Adrenal gland (tissue), 12 donors: ENCODE results near the gene DSG4. TPM values are rescaled to one million over a fixed set of nuclear protein-coding genes. Genes with fewer than 3 reads are reported as not detected.

ENCODE experiments used
- DNase-seq, 7 donors: peaks; one replicate each; pipeline ENCODE4 v3.0.0-alpha.2; 2019 to 2020
- H3K27ac ChIP-seq, 5 donors: fragments of 200-600 bp; sonication (generic) in 4 of 5; 1 replicate in 3 of 5; 2 replicates in 2 of 5; pipeline versions ENCODE4 v1.5.1 to v1.8.0; 2016 to 2020; ENCODE audit warnings: mild to moderate bottlenecking in 1 of 5
- H3K27me3 ChIP-seq: fragments of 200-600 bp; 2 replicates; pipeline ENCODE4 v1.8.0; 2021
- H3K36me3 ChIP-seq, 2 donors: fragments of 200-600 bp; replicated peaks in 1 of 2; 1 replicate in 1 of 2; 2 replicates in 1 of 2; pipeline versions ENCODE4 v1.5.1 to v1.8.0; 2018 to 2022
- H3K4me1 ChIP-seq, 2 donors: fragments of 200-600 bp; replicated peaks in 1 of 2; 1 replicate in 1 of 2; 2 replicates in 1 of 2; pipeline versions ENCODE4 v1.5.1 to v1.8.0; 2018 to 2021
- H3K4me3 ChIP-seq, 4 donors: fragments of 200-600 bp; sonication (generic) in 3 of 4; one replicate each; pipeline ENCODE4 v1.5.1; 2016 to 2018
- H3K9me3 ChIP-seq, 3 donors: fragments of 200-600 bp; sonication (generic) in 1 of 3; replicated peaks in 1 of 3; 1 replicate in 2 of 3; 2 replicates in 1 of 3; pipeline versions ENCODE4 v1.5.1 to v1.8.0; 2016 to 2021
- POLR2A ChIP-seq, 2 donors: fragments of 450-650 bp; IDR thresholded peaks; one replicate each; pipeline ENCODE4 v1.6.1; 2017; ENCODE audit warnings: antibody characterized with exemption in 2 of 2, mild to moderate bottlenecking in 2 of 2, moderate library complexity in 1 of 2
- WGBS, 4 donors: extraction: QIAGEN DNeasy Blood & Tissue Kit in 2 of 4; methylation state at CpG; one replicate each; pipeline versions ENCODE4 v1.1.5 to v1.1.7; 2013 to 2017; 5-methylcytosine and 5-hydroxymethylcytosine counted together
- intact Hi-C, 2 donors: fragments of 100-400 bp; cut with DNase I; formaldehyde crosslinking; loops; one replicate each; pipeline versions ENCODE4 v1.14.1 to v1.15.0; 2022 to 2023
- polyA plus RNA-seq, 3 donors: library from polyadenylated mRNA; stranded (reverse); fragments of 200-250 nt in 2 of 3; fragments of 350-450 nt in 1 of 3; fragmentation: Illumina TruSeq in 1 of 3; extraction: RNeasy Lipid Tissue Mini Kit (QIAGEN cat#74804) in 1 of 3; gene quantifications; one replicate each; pipeline ENCODE4 v1.2.3, GENCODE V29; 2013 to 2014
- total RNA-seq, 9 donors: library from RNA; depleted of rRNA in 4 of 9; stranded (reverse); fragments of >200 nt in 4 of 9; fragments of 120-200 nt in 1 of 9; fragmentation: NEBNext Ultra II Directional in 1 of 9; extraction: Animal tissue kit (Norgen Biotek cat#: 25700) in 1 of 9; gene quantifications; one replicate each; pipeline versions ENCODE4 v1.1.0 to v1.2.4, GENCODE V29; 2013 to 2023
- TF ChIP-seq, protein P1 (sequence below), 6 experiments: fragments of 450-650 bp in 4 of 6; fragments of 200-600 bp in 2 of 6; sonication (generic) in 1 of 6; IDR thresholded peaks; 1 replicate in 5 of 6; 2 replicates in 1 of 6; pipeline versions ENCODE4 v1.5.1 to v1.8.0; 2016 to 2021; ENCODE audit warnings: antibody characterized with exemption in 6 of 6, mild to moderate bottlenecking in 2 of 6, moderate library complexity in 1 of 6
- donor health status: healthy with polysubstance abuse.
- donor health status: Bipolar disorder and iron deficiency.
- donor health status: DM: yes; HTN: yes; CAD: no.
- donor health status: DM: no; HTN: no; CAD: no.
- donor health status: DM: no; HTN: no; CAD: no.
- donor health status: DM: yes; HTN: yes; CAD: no.

DSG4 gene
- total and polyA plus RNA-seq, 12 donors = not detected

GRCh38 chr18:31426021-31426420 is 49.4 kb downstream of the DSG4 start:
- no peak for TF ChIP-seq POLR2A (IDR thresholded peaks at IDR 0.05)
- TF ChIP-seq, protein P1, sequence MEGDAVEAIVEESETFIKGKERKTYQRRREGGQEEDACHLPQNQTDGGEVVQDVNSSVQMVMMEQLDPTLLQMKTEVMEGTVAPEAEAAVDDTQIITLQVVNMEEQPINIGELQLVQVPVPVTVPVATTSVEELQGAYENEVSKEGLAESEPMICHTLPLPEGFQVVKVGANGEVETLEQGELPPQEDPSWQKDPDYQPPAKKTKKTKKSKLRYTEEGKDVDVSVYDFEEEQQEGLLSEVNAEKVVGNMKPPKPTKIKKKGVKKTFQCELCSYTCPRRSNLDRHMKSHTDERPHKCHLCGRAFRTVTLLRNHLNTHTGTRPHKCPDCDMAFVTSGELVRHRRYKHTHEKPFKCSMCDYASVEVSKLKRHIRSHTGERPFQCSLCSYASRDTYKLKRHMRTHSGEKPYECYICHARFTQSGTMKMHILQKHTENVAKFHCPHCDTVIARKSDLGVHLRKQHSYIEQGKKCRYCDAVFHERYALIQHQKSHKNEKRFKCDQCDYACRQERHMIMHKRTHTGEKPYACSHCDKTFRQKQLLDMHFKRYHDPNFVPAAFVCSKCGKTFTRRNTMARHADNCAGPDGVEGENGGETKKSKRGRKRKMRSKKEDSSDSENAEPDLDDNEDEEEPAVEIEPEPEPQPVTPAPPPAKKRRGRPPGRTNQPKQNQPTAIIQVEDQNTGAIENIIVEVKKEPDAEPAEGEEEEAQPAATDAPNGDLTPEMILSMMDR (IDR thresholded peaks at IDR 0.05) = no peak
- H3K27me3 ChIP-seq = no peaks in the 10 kb centered on the region
- H3K4me1 ChIP-seq = no peaks in the 10 kb centered on the region
- intact Hi-C loops = no loop called here
- DNase-seq = no peak
- WGBS, 4 donors = 68 to 82% (median 77%) methylated on average over 2 of the region's 2 CpGs
- no peaks in the 10 kb centered on the region for H3K9me3 ChIP-seq
- no peak overlapping the region for H3K4me3 ChIP-seq
- no peaks in the 10 kb centered on the region for H3K36me3 ChIP-seq
- H3K27ac ChIP-seq = no peak overlapping the region

GRCh38 chr18:31426871-31427406 is 50.4 kb downstream of the DSG4 start:
- no peaks in the 10 kb centered on the region for H3K9me3 ChIP-seq
- TF ChIP-seq, protein P1 (IDR thresholded peaks at IDR 0.05) = no peak
- no peak for TF ChIP-seq POLR2A (IDR thresholded peaks at IDR 0.05)
- H3K36me3 ChIP-seq = no peaks in the 10 kb centered on the region
- H3K4me3 ChIP-seq = no peak overlapping the region
- 59 to 71% (median 61%) methylated on average over 5 of the region's 5 CpGs for WGBS, 4 donors
- H3K4me1 ChIP-seq = no peaks in the 10 kb centered on the region
- no peak for DNase-seq
- no peaks in the 10 kb centered on the region for H3K27me3 ChIP-seq
- intact Hi-C loops = no loop called here
- no peak overlapping the region for H3K27ac ChIP-seq

GRCh38 chr18:31428211-31428610 is 51.6 kb downstream of the DSG4 start:
- intact Hi-C loops = no loop called here
- TF ChIP-seq, protein P1 (IDR thresholded peaks at IDR 0.05) = no peak
- TF ChIP-seq POLR2A (IDR thresholded peaks at IDR 0.05) = no peak
- no peaks in the 10 kb centered on the region for H3K4me1 ChIP-seq
- H3K4me3 ChIP-seq = no peak overlapping the region
- no peak overlapping the region for H3K27ac ChIP-seq
- H3K27me3 ChIP-seq = no peaks in the 10 kb centered on the region
- WGBS, 4 donors = 68 to 89% (median 86%) methylated on average over 1 of the region's 1 CpG
- H3K9me3 ChIP-seq = no peaks in the 10 kb centered on the region
- no peak for DNase-seq
- H3K36me3 ChIP-seq = no peaks in the 10 kb centered on the region

DNA sequence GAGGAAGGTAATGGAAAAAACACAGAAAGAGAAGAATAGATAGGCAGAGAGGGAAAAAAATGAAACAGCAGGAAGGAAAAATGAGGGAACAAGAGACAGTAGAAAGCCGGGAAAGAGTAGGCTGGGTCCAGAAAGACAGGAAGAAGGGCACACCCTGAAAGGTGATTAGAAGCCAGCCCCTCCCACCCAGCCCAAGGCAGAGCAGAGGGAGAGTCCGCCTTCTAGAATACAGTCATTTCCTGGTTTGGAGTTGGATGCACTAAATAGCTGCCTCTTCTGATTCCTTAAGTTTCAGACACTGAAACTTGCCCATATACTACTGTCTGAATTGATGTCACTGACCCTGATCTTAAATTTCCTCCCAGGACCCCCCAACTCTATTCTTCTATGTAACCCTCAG is 53.0 kb downstream of the DSG4 start:
- H3K9me3 ChIP-seq = no peaks in the 10 kb centered on the region
- H3K4me3 ChIP-seq = no peak overlapping the region
- 41 to 59% (median 53%) methylated on average over 2 of the region's 2 CpGs for WGBS, 4 donors
- no peak overlapping the region for H3K27ac ChIP-seq
- H3K36me3 ChIP-seq = no peaks in the 10 kb centered on the region
- H3K27me3 ChIP-seq = no peaks in the 10 kb centered on the region
- H3K4me1 ChIP-seq = no peaks in the 10 kb centered on the region
- intact Hi-C loops = no loop called here
- TF ChIP-seq, protein P1 (IDR thresholded peaks at IDR 0.05) = no peak
- TF ChIP-seq POLR2A (IDR thresholded peaks at IDR 0.05) = no peak
- no peak for DNase-seq
